GM19043 (cell line): ENCODE results near the gene SORCS1.

ENCODE experiments used
- ATAC-seq: cut with Tn5 transposase; IDR thresholded peaks from one replicate; pipeline ENCODE4 v1.9.1; 2021; ENCODE audit warnings: low read depth; ENCODE audit not compliant: unreplicated experiment

SORCS1 gene

DNA sequence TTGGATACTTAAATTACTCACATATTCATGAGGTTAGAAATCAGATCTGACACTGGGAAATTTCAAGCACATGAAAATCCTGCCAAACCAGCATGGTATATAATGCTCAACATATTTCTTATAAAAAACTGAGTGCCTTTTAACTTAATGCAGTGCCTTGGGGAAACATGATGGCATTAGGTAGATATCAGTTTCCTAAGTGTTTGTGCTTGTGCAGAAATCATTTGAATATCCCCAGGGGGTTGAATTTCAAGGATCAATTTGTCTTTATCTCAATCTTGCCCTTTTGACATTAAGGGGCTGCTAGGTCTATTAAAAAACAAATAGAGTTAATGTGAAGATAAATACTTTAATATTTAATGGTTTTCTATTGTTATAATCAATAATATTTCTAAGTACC, 396.3 kb downstream of the SORCS1 start:
- no peak for ATAC-seq

DNA sequence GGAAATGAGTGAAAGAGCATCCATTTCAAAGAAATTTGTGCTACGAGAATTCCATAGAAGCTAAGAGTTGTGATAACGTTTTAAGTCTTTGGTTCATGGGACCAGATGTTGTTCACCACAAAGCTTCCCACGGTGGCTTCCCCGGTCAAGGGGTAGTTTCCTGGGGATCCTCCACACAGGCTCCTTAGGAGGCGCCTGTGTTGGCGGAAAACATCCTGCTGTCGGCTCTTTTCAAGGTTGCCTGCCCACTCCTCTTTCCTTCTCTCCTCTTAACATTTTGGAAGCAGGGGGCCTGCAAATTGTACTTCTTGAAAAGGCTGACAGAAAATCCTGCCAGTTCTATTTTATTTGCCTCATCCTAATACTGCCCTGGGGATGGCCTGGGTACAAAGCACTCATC, 398.6 kb downstream of the SORCS1 start:
- ATAC-seq, result no peak

DNA sequence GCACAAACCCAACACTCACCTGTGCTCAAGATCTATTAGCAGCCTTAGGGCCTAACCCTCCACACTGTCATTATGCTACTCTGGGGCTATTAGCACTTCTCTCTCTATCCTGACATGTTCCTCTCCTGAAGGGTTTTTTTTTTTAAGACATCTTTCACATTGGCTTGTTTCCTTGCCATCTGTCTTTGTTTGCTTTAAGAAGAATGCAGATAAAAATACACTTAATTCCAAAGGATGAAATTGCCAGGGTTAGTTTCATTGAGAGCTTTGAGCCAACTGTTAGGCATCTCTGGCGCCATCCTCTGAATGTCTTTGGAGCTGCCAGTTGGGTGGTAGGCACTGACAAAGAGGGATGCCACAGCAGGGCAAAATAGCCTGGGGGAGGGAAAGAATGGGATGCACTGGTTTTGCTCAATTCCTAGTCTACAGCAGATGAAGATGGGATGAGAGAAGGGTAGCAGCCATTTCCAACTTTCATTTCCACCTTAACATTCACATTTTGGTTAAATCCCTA, 399.2 kb downstream of the SORCS1 start:
- no peak for ATAC-seq

DNA sequence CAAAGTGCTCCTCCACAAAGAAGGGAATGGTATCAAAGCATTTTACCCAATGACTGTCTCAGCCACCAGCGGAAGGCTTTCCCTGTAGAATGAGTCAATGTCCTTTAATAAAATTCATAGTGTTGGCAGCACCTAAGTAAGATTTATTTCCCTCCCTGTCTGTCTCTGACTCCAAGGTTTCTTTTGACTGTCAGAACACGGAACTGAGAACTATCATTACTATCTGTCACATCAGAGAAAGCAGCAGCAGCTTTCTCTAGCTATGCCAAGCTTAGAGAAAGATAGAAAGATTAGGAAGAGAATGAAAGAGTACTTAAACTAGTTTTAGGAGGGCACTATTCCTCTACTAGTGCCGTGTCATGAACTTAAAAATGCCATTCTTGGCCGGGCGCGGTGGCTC, 400.1 kb downstream of the SORCS1 start:
- no peak for ATAC-seq

DNA sequence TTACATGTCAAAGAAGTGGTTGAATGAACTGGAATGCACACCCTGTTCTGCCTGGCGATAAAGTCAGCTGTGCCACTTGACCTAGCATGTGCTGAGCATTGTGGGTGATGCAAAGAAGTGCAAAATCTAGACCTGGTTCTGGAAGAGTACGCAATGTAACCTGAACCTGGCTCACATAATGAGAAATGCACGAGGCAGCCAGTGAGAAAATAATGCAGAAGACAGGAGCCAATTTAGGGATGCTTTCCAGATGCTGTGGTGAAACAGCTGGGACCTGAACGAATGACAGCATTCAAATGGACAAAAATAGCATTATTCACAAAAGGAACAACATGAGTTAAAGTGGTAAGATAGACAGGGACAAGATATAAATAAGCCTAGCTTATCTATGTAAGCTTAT, 402.6 kb downstream of the SORCS1 start:
- ATAC-seq, result no peak

DNA sequence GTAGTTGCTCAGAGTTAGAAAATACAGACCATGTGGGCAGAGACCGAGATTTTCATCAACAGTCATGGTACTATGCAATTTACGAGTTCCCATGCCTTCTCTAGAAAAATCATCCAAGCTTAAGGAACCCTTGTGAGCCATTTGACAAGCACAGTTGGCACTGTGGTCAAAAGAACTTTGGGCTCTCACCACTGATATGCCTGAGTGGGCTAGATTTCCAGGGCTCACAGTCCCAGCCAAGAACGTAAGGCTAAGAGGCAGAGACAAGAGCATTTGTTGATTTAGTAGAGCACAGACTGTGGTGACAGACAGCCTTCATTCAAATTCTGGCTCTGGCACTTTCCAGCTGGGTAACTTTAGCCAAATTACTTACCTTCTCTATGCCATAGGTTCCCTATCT, 407.0 kb downstream of the SORCS1 start:
- ATAC-seq, result no peak

DNA sequence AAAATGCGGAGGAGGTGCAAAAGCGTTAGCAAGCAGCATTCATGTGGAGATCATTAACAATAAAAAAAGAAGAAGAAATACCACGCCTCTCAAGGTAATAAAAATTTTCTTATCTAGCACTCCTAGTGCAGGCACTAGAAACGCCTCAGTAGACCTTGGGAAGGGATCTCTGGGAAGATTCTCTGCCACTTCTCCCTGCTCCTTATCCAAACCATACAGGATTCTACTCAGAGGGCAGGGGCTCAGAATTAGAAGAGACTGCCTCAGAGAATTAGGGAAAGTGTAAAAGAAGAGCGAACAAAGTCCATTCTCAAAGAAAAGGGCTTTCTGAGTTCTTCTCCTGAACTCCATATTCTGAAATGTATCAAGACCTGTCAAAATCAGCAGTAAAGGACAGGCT, 413.4 kb downstream of the SORCS1 start:
- no peak for ATAC-seq

DNA sequence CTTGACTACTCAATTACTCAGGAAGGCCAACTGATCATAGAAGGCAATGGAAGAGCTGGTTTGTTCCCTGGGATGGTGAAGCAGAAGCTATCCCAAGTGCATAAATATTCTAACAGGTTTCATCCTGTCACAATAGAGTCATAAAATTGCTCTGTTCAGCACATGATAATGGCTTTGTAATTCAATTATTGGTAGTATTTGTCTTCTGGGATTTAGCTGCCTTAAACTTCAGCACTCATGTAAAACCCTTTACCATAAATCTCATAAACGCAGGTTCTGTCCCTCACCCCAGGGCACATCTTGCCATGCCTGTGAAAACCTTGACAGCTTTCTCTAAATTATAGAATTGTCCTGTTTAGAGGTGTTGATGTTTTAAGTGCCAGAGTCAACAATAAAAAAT, 417.6 kb downstream of the SORCS1 start:
- no peak for ATAC-seq

DNA sequence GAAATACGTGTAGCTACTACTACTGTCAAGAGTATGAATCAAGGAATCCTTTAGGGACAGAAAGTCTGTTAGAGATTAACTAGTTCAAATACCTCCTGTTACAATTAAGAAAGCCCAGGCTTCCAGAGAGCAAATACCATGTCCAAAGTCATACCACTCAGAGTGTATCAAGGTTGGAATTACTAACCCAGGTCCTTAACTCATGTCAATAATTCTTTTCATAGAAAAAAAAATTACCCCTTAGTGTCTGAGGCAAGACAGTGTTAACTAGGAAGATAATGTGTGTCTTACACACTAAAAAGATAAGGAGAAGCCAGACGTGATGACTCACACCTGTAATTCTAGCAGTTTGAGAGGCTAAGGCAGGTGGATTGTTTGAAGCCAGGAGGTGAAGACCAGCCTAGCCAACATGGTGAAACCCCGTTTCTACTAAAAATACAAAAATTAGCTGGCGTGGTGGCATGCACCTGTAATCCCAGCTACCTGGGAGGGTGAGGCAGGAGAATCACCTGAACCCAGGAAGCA, 423.4 kb downstream of the SORCS1 start:
- no peak for ATAC-seq

DNA sequence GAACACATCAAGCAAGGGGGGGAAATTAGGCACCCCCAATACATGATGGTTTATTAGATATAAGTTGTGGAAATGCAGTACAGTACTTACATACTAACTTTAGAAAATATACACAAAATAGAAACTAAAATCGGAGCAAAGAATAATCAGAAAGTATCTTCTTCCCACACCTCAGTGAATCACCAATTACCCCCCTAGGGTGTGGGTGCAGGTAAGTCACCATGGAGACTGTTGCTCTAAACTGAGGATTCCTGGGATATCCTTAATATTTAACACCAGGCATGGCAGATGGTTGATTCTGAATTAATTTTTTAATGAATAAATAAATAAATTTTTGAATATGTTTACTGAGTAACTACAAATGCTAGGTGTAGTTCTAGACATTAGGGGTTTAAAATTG, 424.4 kb downstream of the SORCS1 start:
- ATAC-seq, result no peak

DNA sequence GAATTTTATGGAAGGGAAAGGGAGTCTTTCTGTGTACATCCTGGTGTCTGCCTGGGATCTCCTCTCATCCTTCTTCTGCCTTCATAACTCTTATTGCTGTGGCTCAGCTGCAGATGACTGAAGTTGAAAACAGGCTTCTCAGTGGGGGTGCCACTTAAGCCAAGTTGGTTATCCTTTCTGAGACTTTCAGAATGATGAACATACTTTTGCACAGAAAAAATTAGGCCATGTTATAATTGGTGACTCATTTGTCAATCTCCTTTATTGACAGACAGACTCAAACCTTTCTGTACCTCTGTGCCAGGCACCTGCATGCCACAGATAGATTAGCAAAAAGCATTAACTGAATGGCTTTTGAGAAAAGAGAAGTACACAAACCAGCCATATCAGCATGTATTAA, 430.3 kb downstream of the SORCS1 start:
- ATAC-seq, result no peak

DNA sequence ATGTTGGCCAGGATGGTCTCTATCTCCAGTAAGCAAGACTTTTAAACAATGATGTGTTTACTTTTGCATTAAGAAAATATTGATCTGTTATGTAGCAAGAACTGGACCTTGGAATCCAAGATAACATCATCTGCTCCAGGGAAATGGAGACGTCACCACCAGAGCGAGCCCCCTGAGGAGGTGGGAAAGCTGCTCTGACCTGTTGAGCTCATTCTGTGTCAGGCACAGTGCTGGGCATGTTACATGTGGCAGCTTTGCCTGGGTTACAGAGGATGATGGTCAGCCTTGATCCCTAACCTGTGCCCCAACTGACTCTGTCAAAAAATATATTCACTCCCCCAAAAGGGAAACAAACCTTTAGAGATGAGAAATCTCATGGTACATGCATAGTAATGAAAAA, 436.3 kb downstream of the SORCS1 start:
- ATAC-seq, result no peak

DNA sequence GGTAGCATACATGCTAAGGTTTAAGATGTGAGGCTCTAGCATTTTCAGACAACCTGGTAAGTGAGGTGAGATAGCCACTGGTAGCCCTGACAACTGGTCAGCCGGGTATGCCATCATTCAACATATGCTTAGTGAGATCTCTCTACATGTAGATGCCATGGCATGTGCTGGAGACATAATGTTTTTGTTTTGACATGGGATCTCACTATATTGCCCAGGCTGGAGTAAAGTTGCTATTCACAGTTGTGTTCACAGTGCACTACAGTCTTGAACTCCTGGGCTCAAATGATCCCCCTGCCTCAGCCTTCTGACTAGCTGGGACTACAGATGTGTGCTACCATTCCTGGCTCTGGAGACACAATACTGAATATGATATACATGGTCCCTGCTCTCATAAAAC, 437.3 kb downstream of the SORCS1 start:
- ATAC-seq, result no peak

DNA sequence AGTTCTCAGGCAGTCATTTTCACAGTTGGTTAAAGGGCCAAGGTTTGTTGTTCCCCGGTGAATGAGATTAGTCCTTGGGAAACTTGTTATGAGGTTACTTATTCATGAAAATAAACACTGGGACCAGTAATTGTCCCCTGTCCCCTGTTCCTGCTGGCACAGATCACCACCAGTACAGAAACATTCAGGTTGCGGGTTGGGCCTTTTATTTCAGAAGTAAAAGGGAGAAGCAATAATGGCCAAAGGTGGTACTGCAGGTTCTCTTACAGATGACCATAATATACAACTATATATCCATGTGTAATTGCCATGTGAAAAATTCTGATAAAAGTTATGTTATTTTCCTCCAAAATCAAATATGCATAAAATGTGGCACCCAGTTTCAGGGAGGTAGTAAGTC, 442.0 kb downstream of the SORCS1 start:
- ATAC-seq, result no peak

DNA sequence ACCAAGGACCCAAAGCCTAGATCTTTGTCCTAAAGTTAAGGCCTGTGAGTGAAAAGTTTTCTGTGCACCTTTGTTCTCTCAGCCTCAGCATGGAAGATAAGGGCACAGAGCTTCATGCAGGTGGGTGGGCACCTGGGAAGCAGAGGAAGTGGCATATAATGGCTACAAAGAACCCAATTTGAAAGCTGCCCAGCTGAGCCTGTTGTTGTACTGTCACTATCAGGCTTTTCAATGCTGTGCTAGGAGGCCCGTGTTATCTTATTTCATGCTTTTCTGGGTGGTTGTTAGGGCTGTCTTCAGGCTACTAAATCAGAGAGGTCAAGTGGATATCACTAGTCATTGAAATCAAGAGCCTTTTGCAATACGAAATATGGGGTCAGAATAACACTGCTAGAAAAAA, 443.8 kb downstream of the SORCS1 start:
- no peak for ATAC-seq

DNA sequence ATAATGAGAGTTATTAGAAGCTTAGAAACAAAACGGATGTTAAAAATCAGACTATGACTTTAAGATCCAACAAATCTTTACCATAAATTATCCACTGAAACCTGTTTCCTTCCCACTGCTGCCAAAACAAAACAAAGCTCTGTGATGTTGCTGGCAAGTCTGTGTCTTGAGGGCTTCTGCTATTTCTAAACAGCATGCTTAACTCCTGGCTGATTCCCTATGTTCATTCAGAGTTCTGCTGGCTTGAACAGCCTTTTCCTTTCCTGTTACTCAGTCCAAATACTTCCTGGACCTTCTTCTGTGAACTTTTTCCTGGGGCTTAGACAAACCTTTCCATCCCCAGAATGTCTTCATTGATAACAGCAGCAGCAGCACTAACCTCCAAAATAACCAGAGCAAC, 448.1 kb downstream of the SORCS1 start:
- ATAC-seq, result no peak

DNA sequence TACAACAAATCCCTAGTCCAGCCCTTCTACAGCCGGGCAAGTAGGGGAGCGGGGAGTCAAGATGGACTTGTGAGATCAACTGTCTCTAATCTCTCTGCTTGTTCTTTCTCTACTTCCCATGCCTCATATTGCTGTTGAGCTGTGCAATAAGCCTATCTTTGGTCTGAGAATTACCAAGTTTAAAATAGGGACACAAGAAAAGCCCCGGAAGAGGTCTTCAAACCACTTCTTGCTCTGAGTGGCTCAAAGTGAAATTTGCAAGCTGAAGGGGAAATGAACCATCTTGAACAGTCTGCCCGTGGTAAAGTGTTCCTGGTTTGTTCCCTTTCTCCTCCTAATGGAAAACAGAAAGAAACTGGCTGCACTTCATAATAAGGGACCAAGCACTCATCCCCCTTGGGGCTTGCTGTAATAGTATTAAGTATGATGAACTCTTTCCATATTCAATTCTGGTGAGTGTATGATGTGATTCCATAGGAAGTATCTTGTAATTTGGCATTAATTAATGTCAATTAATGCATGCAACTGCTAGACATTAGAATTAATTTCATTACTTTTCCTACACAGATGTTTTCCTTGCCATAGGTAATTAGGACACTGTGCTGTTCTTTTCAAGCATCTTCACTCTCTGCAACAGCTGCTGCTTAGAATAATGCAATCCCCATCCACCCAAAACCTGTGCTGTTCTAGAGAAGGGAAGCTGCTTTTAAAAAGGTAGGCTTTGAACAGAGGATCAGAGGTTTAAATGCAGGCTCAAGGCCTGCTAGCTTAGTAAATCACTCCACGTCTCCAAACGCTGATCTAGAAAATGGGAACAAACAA, 449.6 kb downstream of the SORCS1 start:
- no peak for ATAC-seq

DNA sequence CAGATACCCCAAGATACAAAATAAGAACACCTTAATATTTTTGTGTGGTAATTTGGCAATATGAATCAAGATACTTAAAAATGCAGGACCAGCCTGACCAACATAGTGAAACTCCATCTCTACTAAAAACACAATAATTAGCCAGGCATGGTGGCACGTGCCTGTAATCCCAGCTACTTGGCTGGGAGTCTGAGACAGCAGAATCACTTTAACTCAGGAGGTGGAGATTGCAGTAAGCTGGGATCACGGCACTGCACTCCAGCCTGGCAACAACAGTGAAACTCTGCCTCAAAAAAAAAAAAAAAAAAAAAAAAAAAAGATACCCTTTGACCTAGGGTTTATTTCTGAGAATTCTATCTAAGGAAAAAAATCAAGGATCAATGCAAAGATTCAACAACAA, 450.7 kb downstream of the SORCS1 start:
- no peak for ATAC-seq

DNA sequence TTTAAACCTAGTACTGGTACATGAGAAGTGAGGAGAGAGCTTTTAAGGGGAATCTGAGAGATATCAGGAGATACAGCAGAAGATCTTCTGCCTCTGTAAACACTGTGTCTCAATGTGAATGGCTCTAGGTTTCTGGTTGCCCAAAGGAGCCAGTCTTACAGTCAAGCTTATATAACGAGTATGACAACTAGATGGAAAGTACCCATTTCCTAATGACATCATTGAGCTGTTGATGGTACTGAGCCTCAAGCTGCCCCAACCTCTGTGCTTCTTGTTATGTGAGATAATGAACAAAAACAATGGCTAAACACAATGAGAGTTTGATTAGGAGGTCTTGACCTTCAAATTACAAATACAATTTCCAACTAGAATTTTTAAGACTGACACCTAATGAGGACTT, 451.5 kb downstream of the SORCS1 start:
- no peak for ATAC-seq

DNA sequence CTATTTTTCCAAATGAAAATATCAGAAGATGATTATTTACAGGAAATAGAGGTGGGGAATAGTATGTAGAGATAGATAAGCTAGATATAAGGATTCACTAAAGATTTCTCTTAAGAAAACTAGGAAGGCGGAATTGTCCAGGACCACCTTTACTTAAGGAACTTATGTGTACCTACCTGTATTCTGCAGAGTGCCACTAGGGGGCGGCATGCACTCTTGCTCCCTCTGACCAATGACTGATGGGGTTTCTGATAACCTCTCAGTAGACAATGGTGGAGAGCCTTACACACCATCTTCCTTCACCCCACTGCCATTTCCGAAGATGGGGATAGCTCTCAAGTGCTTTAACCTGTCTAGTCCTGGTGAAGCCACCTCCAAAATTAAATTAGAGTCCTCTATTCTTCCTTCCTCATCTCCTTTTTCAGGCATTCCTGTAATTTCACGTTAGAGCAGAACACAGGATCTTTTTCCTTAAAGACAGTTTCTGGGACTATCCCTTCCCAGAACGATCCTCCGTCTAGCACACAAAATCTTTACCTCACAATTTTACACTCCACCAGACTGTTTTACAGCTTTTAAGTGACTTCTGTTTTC, 453.1 kb downstream of the SORCS1 start:
- ATAC-seq, result peak; percentile 78

DNA sequence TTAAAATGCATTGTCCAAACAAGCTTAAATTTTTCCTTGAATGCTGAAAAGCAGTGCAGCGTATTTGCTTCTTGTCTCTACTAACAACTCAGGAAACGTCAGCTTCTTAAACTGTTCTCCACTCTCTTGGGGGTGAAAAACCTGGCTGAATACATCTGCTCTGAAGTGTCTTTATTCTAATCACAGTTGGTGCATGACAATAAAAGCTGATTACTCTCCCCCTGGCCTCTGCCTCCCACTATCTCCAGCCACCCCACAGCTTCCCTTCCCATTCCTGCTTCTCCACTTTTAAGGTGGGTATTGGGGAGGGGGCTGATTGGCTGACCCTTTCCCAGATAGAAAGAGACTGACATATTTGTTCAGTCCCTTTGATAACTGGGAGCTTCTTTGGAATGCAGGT, 456.0 kb downstream of the SORCS1 start:
- no peak for ATAC-seq

DNA sequence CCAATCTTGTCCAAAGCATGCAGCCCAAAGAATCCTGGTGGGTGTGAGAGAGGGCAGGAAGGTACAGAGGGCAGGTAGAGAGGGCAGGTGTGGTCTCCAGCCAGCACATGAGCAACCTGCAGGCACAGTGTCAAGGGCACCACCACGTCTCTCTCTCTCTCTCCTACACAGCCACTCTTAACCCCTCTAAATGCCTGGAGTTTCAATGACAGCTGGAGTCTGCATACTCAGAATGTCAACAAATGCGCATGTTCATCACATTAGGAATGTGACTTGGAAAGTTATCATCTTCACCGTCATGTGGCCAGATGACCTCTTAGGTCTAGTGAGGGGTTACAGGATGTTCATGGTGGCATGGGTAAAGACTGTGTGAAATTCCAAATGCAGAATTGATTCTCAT, 456.8 kb downstream of the SORCS1 start:
- ATAC-seq, result no peak
